CD4-positive, CD25-positive, alpha-beta regulatory T cell (primary cell): Measurements from ENCODE around the gene SPAST. TPM values are rescaled to one million over a fixed set of nuclear protein-coding genes. Genes with fewer than 3 reads are reported as not detected.
A peak's percentile ranks its signal among the peaks of the same experiment; 100 is the strongest.

Source experiments
- ATAC-seq, 2 donors: fragments of 150-1000 bp; cut with Tn5 transposase; one replicate each; pipeline ENCODE4 v1.10.0; 2021; ENCODE audit warnings: low read depth in 2 of 2, moderate number of reproducible peaks in 2 of 2, moderate library complexity in 1 of 2
- DNase-seq, 3 donors: peaks; one replicate each; pipeline versions ENCODE4 v3.0.0 to v3.0.0-alpha.2; 2012 to 2022; ENCODE audit warnings: mixed read lengths in 1 of 3
- H3K27ac ChIP-seq: one replicate; pipeline ENCODE4 v1.7.0; 2013; ENCODE audit warnings: mild to moderate bottlenecking, low read length; ENCODE audit not compliant: insufficient read depth, poor library complexity, severe bottlenecking
- H3K27me3 ChIP-seq: one replicate; pipeline ENCODE4 v1.7.0; 2013; ENCODE audit warnings: low read length; ENCODE audit not compliant: control insufficient read depth, insufficient read depth
- H3K36me3 ChIP-seq: one replicate; pipeline ENCODE4 v1.7.0; 2013; ENCODE audit warnings: mild to moderate bottlenecking, low read length, moderate library complexity; ENCODE audit not compliant: control insufficient read depth, insufficient read depth
- H3K4me1 ChIP-seq: 2 replicates; pipeline ENCODE4 v1.7.0; 2013; ENCODE audit warnings: mild to moderate bottlenecking, low read length; ENCODE audit not compliant: insufficient read depth, control insufficient read depth, poor library complexity, severe bottlenecking
- H3K4me3 ChIP-seq: one replicate; pipeline ENCODE4 v1.7.0; 2013; ENCODE audit warnings: low read depth, mild to moderate bottlenecking, low read length, moderate library complexity
- H3K9me3 ChIP-seq, 2 experiments: 1 replicate in 1 of 2; 2 replicates in 1 of 2; pipeline ENCODE4 v1.7.0; 2013; ENCODE audit warnings: low read length in 2 of 2, mild to moderate bottlenecking in 1 of 2, moderate library complexity in 1 of 2; ENCODE audit not compliant: control insufficient read depth in 2 of 2
- H3K27ac Mint-ChIP-seq, 3 donors: one replicate each; pipeline ENCODE4 v1.8.0; 2020 to 2022; ENCODE audit warnings: mild to moderate bottlenecking in 3 of 3, mixed read lengths in 3 of 3, moderate library complexity in 2 of 3
- H3K27me3 Mint-ChIP-seq: one replicate; pipeline ENCODE4 v1.8.0; 2022; ENCODE audit warnings: mild to moderate bottlenecking, mixed read lengths
- H3K36me3 Mint-ChIP-seq: one replicate; pipeline ENCODE4 v1.8.0; 2020; ENCODE audit warnings: mixed read lengths
- H3K4me1 Mint-ChIP-seq, 4 donors: one replicate each; pipeline ENCODE4 v1.8.0; 2020 to 2022; ENCODE audit warnings: mixed read lengths in 4 of 4, mild to moderate bottlenecking in 1 of 4
- H3K4me3 Mint-ChIP-seq, 4 donors: one replicate each; pipeline ENCODE4 v1.8.0; 2020 to 2022; ENCODE audit warnings: mild to moderate bottlenecking in 4 of 4, mixed read lengths in 4 of 4, moderate library complexity in 3 of 4
- H3K9me3 Mint-ChIP-seq, 7 donors: one replicate each; pipeline ENCODE4 v1.8.0; 2020 to 2022; ENCODE audit warnings: mixed read lengths in 7 of 7, mild to moderate bottlenecking in 3 of 7, moderate library complexity in 2 of 7
- polyA plus RNA-seq, 4 donors: library from polyadenylated mRNA; unstranded; fragments of 300-500 nt; fragmentation: Illumina TruSeq; gene quantifications; one replicate each; pipeline ENCODE4 v1.2.3, GENCODE V29; 2021
- total RNA-seq: library from RNA; stranded (reverse); gene quantifications from one replicate; pipeline ENCODE4 v1.2.3, GENCODE V29; 2022

Gene SPAST
- total and polyA plus RNA-seq, 5 donors from 2014 or later: 14.2 to 20.2 (median 16.4) TPM

- Mint-ChIP-seq H3K4me3 (peak overlapping the region in 1 of 4 donors; percentile 25), H3K36me3 (no peaks in the 10 kb centered on the region), H3K27me3 (peaks cover 4% of the 10 kb centered on the region), H3K27ac (no peak overlapping the region), H3K9me3 (peaks cover 0 to 1% (median 0%) of the 10 kb centered on the region in 7 donors), H3K4me1 (peaks cover 0 to 15% (median 8%) of the 10 kb centered on the region in 4 donors)
- Histone ChIP-seq H3K4me3 (no peak overlapping the region), H3K4me1 (peaks cover 6% of the 10 kb centered on the region), H3K27ac (no peak overlapping the region), H3K27me3 (no peaks in the 10 kb centered on the region), H3K9me3 (no peaks in the 10 kb centered on the region), H3K36me3 (no peaks in the 10 kb centered on the region)
- DNase-seq: no peak
- ATAC-seq: no peak
These were observed 5.2 kb upstream of the SPAST start for GRCh38 chr2:32058130-32058529.

DNA sequence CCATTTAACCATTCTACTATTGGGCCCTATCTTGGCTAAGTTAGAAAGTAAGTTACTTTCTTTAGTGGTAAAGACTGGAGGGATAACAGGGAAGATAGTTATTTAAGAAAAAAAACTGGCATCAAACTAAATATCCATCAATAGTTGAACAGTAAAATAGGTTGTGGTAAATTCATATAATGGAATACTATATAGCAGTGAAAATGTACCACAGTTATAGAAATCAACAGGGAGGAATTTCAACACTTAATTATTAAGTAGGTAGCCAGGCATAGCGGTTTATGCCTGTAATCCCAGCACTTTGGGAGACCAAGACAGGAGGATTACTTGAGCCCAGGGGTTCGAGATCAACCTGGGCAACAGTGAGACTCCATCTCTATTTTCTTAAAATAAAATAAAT lies 3.1 kb upstream of the SPAST start:
- peaks cover 18% of the 10 kb centered on the region for H3K4me1 ChIP-seq
- no peaks in the 10 kb centered on the region for H3K27me3 ChIP-seq
- ATAC-seq (no peak), DNase-seq (no peak)
- no peak overlapping the region for H3K27ac Mint-ChIP-seq
- H3K27ac ChIP-seq: no peak overlapping the region
- H3K36me3 Mint-ChIP-seq: no peaks in the 10 kb centered on the region
- H3K4me3 Mint-ChIP-seq: no peak overlapping the region
- H3K4me3 ChIP-seq: no peak overlapping the region
- peaks cover 0 to 26% (median 10%) of the 10 kb centered on the region in 4 donors for H3K4me1 Mint-ChIP-seq
- no peaks in the 10 kb centered on the region for H3K36me3 ChIP-seq
- H3K9me3 ChIP-seq: no peaks in the 10 kb centered on the region
- peaks cover 0 to 1% (median 0%) of the 10 kb centered on the region in 7 donors for H3K9me3 Mint-ChIP-seq
- H3K27me3 Mint-ChIP-seq: peaks cover 4% of the 10 kb centered on the region

GRCh38 chr2:32061430-32061829 lies 1.9 kb upstream of the SPAST start:
- no peaks in the 10 kb centered on the region for H3K36me3 ChIP-seq
- peaks cover 4% of the 10 kb centered on the region for H3K27me3 Mint-ChIP-seq
- H3K4me3 Mint-ChIP-seq: peak overlapping the region; percentile 44 to 99 (median 95)
- H3K27ac ChIP-seq: no peak overlapping the region
- DNase-seq (no peak), ATAC-seq (no peak)
- no peaks in the 10 kb centered on the region for H3K27me3 ChIP-seq
- no peaks in the 10 kb centered on the region for H3K9me3 ChIP-seq
- H3K9me3 Mint-ChIP-seq: peaks cover 0 to 2% (median 0%) of the 10 kb centered on the region in 7 donors
- H3K27ac Mint-ChIP-seq: no peak overlapping the region
- peaks cover 0 to 38% (median 19%) of the 10 kb centered on the region in 4 donors for H3K4me1 Mint-ChIP-seq
- no peaks in the 10 kb centered on the region for H3K36me3 Mint-ChIP-seq
- no peak overlapping the region for H3K4me3 ChIP-seq
- H3K4me1 ChIP-seq: peaks cover 28% of the 10 kb centered on the region

- ATAC-seq (no peak), DNase-seq (peak in 1 of 3 donors; percentile 5)
- Histone ChIP-seq H3K4me1 (peaks cover 28% of the 10 kb centered on the region), H3K4me3 (peak overlapping the region; percentile 94), H3K27ac (peak overlapping the region; percentile 86), H3K9me3 (no peaks in the 10 kb centered on the region), H3K36me3 (no peaks in the 10 kb centered on the region), H3K27me3 (no peaks in the 10 kb centered on the region)
- Mint-ChIP-seq H3K27ac (peak overlapping the region; percentile 53 to 97 (median 93)), H3K27me3 (peaks cover 4% of the 10 kb centered on the region), H3K4me1 (peaks cover 0 to 44% (median 22%) of the 10 kb centered on the region in 4 donors), H3K4me3 (peak overlapping the region; percentile 91 to 99 (median 98)), H3K9me3 (peaks cover 0 to 2% (median 0%) of the 10 kb centered on the region in 7 donors), H3K36me3 (no peaks in the 10 kb centered on the region)
These were observed 1.1 kb upstream of the SPAST start for GRCh38 chr2:32061973-32062861.

DNA sequence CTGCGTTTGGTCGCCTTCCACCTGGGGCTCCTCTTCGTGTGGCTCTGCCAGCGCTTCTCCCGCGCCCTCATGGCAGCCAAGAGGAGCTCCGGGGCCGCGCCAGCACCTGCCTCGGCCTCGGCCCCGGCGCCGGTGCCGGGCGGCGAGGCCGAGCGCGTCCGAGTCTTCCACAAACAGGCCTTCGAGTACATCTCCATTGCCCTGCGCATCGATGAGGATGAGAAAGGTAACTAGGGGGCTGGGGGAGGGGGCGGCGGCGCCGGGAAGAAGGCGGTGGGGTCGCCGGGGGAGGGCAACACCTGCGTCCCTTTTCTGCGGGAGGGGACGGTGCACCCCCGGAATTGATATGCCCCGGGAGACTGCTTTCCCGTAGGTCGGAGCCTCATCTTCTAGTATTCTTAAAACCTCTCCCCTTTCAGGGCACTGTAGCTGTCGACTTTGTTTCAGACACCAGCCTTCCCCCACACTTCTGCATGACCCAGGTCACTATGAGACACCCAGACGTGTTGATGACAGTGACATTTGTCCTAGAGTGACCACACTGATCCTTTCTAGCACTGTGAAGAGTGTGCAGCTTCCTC lies 755 bp downstream of the SPAST start:
- Mint-ChIP-seq H3K27me3 (peaks cover 4% of the 10 kb centered on the region), H3K4me1 (peaks cover 0 to 50% (median 25%) of the 10 kb centered on the region in 4 donors), H3K9me3 (peaks cover 0 to 1% (median 0%) of the 10 kb centered on the region in 7 donors), H3K36me3 (no peaks in the 10 kb centered on the region), H3K4me3 (peak overlapping the region; percentile 95 to 99 (median 98)), H3K27ac (peak overlapping the region; percentile 91 to 96 (median 93))
- H3K36me3 ChIP-seq: no peaks in the 10 kb centered on the region
- peak overlapping the region; percentile 86 for H3K27ac ChIP-seq
- DNase-seq (peak in 1 of 3 donors; percentile 30), ATAC-seq (peak in 1 of 2 donors; percentile 0)
- no peaks in the 10 kb centered on the region for H3K9me3 ChIP-seq
- H3K4me1 ChIP-seq: peaks cover 28% of the 10 kb centered on the region
- H3K27me3 ChIP-seq: no peaks in the 10 kb centered on the region
- H3K4me3 ChIP-seq: peak overlapping the region; percentile 98

DNA sequence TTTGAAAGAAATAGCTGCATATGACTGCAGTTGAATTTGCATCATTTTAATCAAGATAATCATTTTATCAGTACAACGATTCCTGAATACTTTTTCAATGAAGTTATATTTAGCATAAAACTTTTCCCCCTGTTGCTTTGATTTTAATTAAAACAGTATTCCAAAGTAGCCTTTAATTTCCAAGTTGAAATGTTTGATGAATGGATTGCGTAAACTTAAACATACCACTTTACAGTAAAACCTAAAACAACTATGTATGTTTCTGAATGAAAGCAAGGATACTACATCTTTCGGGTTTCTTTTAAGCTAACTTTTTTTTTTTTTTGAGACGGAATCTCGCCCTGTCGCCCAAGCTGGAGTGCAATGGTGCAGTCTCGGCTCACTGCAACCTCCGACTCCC lies 1.4 kb downstream of the SPAST start:
- H3K4me1 ChIP-seq: peaks cover 28% of the 10 kb centered on the region
- no peaks in the 10 kb centered on the region for H3K36me3 ChIP-seq
- H3K27ac ChIP-seq: no peak overlapping the region
- Mint-ChIP-seq H3K27ac (peak overlapping the region in 2 of 3 donors; percentile 93 to 96), H3K9me3 (peaks cover 0 to 1% (median 0%) of the 10 kb centered on the region in 7 donors), H3K27me3 (peaks cover 4% of the 10 kb centered on the region), H3K4me1 (peaks cover 0 to 52% (median 25%) of the 10 kb centered on the region in 4 donors), H3K36me3 (no peaks in the 10 kb centered on the region), H3K4me3 (peak overlapping the region; percentile 95 to 99 (median 98))
- ATAC-seq (no peak), DNase-seq (no peak)
- H3K27me3 ChIP-seq: no peaks in the 10 kb centered on the region
- H3K4me3 ChIP-seq: peak overlapping the region; percentile 98
- no peaks in the 10 kb centered on the region for H3K9me3 ChIP-seq

DNA sequence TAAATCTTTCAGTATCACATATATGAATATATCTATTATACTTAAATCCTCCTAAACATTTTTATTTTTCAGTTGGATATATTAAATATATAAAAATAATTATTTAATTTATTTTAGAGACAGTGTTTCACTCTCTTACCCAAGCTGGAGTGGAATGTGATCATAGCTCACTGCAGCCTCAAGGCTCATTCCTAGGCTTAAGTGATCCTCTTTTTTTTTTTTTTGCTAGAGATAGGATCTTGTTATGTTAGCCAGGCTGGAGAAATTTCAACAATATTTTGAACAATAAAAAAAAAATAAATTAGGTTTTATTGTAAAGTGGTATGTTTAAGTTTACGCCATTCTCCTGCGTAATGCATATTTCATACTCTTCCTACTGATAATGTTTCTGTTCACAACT lies 4.2 kb downstream of the SPAST start:
- Mint-ChIP-seq H3K9me3 (peaks cover 0 to 1% (median 0%) of the 10 kb centered on the region in 7 donors), H3K27ac (no peak overlapping the region), H3K4me1 (peaks cover 12 to 66% (median 32%) of the 10 kb centered on the region in 4 donors), H3K36me3 (peaks cover 9% of the 10 kb centered on the region), H3K27me3 (no peaks in the 10 kb centered on the region), H3K4me3 (peak overlapping the region; percentile 5 to 85 (median 58))
- DNase-seq: no peak
- Histone ChIP-seq H3K4me1 (peaks cover 24% of the 10 kb centered on the region), H3K4me3 (no peak overlapping the region), H3K9me3 (no peaks in the 10 kb centered on the region), H3K27ac (no peak overlapping the region), H3K27me3 (no peaks in the 10 kb centered on the region), H3K36me3 (peaks cover 8% of the 10 kb centered on the region)
- ATAC-seq: no peak
